SH-SY5Y (cell line): Measurements from ENCODE around the gene EFCAB6.

Experiments
- GATA2 ChIP-seq: IDR thresholded peaks from 2 replicates; pipeline ENCODE4 v1.6.1; 2011; ENCODE audit warnings: mild to moderate bottlenecking, low read depth, low read length
- GATA3 ChIP-seq: IDR thresholded peaks from 2 replicates; pipeline ENCODE4 v1.6.1; 2011; ENCODE audit warnings: low read depth, mild to moderate bottlenecking, low read length, moderate library complexity

DNA sequence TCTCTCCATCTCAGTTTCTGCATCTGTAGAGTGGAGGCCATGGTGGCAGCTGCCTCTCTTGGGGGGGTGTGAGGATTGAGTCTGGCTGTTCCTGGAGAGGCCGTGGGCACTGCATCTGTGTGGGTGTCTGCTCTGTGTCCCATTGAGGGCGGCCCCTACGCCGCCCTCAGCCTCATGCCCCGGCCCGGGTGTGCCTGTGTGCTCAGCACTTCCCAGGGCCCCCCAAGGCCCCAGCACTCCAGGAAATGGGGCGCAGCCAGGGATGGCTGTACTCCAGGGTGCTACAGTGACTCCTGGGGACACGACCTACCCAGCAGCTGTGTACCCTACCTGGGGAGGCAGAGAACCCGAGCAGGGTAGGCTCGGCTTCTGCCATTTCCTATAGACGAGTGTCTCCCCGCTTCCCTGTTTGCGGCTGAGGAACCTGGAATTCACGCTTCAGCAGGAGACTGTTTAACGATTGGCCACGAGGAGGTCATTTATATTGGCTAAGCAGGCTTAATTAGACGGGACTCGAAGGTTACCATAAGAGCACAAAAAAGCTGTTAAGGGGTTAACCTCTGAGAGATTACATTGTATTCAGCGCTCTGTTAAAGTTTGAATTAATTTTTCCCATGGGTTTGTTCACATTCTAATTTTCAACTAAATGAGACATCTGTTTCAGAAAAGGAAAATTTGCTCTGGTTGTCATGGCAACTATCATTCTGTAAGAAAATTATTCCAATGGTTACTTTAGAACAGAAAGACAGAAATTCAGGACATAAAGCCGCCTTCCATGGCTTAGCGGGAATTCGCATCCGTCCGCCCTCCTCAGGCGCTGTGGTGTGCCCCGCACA is 323.9 kb downstream of the EFCAB6 start:
- TF ChIP-seq GATA3 (no peak), GATA2 (no peak)
